ENCODE data around the gene KDM2B.
"Not testable (repeated sequence)": the region's sequence is repeated elsewhere in the genome, so short reads cannot be mapped to it uniquely, and the experiment has no call there.

KDM2B gene

GRCh38 chr12:121580959-121581685, at the start of gene KDM2B:
Gene KDM2B (minus strand): TSS chr12:121581023. CDS start chr12:121580911, 112 bp downstream.
- DNase-seq = peak; percentile 67 to 69

- peak in 1 of 2 experiments; percentile 15 for DNase-seq
Measured at GRCh38 chr12:121628536-121628935, 47.7 kb upstream of the KDM2B start.

GRCh38 chr12:121628037-121628436, 47.2 kb upstream of the KDM2B start:
- DNase-seq = no peak

GRCh38 chr12:121626853-121627640, 46.2 kb upstream of the KDM2B start:
- DNase-seq = peak in 1 of 2 experiments; percentile 28

DNA sequence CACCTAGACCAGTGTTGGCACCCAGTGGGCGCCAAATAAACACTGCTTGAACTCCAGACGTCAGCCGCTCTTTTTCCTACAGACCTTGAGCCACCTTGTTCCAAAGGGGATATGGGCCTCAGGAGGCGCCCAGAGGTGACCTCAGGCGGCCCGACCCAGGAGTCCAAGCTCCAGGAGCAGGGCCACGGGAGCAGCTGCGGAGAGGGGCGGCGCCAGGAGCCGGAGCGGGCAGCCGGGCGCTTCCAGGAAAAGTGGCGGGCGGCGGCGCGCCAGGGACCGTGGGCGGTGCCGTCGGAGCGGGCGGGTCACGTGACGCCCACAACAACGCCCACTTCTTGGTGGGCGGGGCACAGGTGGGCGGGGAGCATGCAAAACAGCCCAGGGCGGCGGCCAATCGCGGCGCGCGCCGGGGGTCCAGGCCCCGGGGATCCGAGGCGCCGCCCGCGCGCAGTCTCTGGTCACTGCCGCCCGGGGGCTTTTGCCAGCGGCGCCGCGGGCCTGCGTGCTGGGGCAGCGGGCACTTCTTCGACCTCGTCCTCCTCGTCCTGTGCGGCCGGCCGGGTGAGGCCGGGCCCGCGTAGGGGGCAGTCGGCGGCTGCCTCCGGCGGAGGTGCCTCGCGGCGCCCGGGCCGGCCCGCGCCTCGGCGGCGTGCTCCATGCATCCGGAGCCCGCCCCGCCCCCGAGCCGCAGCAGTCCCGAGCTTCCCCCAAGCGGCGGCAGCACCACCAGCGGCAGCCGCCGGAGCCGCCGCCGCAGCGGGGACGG, 45.4 kb upstream of the KDM2B start, which contains the start of gene ORAI1:
ORAI1 (plus strand) TSS at position 444 of the 766 bp plus-strand sequence.
- peak; percentile 79 to 80 for DNase-seq

DNA sequence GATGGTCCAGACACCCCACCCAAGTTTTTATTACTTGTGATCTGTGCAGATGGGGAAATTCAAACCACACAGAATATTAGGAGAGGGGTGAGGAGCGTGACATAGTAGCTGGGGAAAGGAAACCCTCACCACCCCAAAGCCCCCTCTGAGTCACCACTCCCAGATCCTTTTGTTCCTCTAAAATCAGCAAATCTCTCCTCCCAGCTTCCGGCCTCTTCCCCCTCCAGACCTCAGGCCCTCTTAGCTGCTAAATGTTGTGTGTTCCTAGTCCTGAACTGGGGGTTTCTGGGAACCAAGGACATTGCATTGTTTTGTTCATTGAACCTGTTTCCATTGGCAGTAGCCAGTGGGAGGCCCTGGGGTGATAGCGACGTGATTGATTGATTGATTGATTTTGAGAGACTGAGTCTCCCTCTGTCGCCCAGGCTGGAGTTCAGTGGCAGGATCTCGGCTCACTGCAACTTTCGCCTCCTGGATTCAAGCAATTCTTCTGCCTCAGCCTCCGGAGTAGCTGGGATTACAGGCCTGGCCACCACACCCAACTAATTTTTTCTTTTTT, 39.6 kb upstream of the KDM2B start:
- no peak for DNase-seq

- DNase-seq = no peak
Measured at GRCh38 chr12:121618659-121619233, 37.9 kb upstream of the KDM2B start.

- DNase-seq = no peak
Measured at GRCh38 chr12:121614872-121615467, 34.1 kb upstream of the KDM2B start.

DNA sequence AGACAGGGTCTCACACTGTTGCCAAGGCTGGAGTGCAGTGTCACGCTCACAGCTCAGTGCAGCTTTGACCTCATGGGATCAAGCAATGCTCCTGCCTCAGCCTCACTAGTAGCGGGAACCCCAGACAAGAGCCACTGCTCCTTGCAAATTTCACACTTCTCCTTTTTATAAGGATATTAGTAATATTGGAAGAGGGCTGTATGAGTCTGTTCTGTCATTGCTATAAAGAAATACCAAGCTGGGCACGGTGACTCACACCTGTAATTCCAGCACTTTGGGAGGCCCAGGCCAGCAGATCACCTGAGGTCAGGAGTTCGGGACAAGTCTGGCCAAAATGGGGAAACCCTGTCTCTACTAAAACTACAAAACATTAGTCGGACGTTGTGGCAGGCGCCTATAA, 32.6 kb upstream of the KDM2B start:
- DNase-seq = no peak

- DNase-seq = no peak
Measured at GRCh38 chr12:121611306-121611705, 30.5 kb upstream of the KDM2B start.

- no peak for DNase-seq
Measured at GRCh38 chr12:121610239-121611149, 29.7 kb upstream of the KDM2B start.

- no peak for DNase-seq
Measured at GRCh38 chr12:121608301-121608700, 27.5 kb upstream of the KDM2B start.

DNA sequence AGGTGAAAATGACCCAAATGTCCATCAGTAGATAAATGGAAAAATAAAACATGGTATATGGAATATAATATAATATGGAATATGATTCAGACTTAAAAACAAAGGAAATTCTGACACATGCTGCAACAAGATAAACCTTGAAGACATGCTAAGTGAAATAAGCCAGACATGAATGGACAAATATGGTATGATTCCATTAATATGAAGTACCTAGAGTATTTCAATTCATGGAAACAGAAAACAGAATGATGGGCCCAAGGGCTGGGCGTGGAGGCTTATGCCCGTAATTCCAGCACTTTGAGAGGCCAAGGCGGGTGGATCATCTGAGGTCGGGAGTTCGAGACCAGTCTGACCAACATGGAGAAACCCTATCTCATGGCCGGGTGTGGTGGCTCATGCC, 22.8 kb upstream of the KDM2B start:
- DNase-seq = no peak

DNA sequence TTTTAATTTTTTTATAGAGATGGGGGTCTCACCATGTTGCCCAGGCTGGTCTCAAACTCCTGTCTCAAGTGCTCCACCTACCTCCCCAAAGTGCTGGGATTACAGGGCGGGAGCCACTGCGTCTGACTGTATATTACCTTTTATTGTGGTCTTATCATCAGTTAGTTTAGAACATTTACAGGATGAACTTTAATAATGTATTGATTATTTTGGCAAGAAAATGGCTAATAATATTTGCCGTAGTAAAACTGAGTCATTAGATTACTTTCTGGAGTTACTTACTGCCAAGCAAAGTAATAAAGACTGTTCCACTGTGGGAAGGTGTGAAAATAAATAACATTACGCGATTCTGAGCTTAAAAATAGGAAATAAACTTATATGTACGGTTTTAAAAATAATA, 21.9 kb upstream of the KDM2B start:
- no peak for DNase-seq

GRCh38 chr12:121600702-121601336, 20.0 kb upstream of the KDM2B start:
- DNase-seq = no peak

GRCh38 chr12:121596526-121596925, 15.7 kb upstream of the KDM2B start:
- DNase-seq = no peak

DNA sequence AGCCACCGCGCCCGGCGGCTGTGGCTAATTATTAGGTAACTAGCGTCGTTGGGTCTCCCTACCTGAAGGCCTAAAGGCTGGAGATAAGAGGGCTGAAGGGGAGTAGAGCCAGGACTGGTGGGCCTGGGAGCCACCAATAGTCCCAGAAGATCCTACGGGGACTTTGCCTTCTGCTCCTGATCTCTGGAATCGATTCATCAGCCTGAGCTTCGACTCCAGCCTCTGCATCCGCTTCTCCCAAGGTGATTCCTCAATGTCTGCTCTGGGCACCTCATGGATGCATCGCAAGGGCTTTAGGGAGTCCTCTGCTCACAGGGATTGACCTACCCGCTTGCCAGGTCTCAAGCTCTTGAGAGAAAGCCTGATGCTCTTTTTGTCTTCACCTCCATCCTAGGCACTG, 14.7 kb upstream of the KDM2B start:
- DNase-seq = no peak

DNA sequence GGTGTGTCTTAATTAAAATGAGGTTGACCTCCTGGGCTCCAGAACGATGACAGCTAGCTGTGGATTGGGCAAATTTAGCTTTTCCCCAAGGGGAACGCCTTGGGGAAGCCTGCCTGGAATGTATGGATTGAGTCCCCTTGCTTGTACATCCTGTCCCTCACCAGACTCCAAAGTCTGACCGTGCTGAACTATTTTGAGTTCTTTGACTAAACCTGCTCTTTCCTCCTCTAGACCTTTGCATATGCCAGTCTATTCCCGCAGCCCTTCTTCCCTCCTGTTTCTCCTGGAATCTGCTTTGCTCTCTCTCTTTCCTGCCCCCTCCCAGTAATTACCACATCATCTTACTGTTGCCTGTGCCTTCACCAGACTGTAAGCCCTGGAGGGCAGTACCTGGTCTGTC, 11.5 kb upstream of the KDM2B start:
- DNase-seq = no peak

DNA sequence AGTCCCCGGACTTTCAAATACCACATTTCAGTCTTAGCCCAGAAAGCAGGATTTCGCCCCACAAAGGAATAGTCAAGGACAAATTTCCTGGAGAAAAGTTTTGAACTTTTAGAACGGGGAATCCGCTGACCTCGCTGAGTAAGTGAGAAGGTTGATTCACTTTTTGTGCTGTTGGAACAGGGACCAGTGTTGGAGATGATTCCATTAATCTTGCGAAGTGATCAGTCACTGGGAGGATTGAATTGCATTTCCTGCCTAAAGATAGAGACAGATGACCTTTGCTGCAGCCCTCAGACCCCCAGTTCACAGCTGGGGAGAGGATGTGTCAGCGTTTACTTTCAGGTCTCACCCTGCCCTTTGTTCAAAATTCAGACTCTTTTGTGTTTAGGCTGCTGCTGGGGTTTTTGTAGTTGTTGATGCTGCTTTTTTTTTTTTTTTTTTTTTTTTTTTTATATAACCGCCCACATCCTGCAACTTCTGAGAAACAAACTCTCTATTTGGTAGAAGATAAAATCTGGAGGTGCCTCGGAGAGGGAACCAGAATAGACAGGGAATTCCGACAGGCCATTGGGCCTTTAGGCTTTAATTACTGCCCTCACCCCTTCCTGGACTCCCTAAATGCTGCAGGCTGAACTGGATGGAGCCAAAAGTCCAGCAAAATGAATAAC, 9.8 kb upstream of the KDM2B start:
- DNase-seq = no peak

DNA sequence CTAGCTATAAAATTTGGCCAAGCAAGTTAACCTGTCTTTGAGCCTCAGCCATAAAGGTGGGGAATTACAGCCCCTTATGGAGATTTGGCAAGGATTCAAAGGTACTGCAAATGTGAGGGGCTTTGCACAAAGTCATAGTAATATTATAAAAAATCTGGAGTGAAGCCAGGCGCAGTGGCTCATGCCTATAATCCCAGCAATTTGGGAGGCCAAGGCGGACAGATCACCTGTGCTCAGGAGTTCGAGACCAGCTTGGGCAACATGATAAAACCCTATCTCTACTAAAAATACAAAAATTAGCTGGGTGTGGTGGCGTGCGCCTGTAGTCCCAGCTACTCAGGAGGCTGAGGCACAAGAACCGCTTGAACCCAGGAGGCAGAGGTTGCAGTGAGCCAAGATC, 4.1 kb upstream of the KDM2B start:
- not testable (repeated sequence) for DNase-seq

Measured in AML-193 (cell line).